Glutamatergic neuron (in vitro differentiated cells): Measurements from ENCODE around the gene LRCOL1. TPM values are rescaled to one million over a fixed set of nuclear protein-coding genes. Genes with fewer than 3 reads are reported as not detected.
A peak's percentile ranks its signal among the peaks of the same experiment; 100 is the strongest.

Experiments
- DNase-seq: peaks from one replicate; pipeline ENCODE4 v3.0.0; 2022
- H3K27ac Mint-ChIP-seq: one replicate; pipeline ENCODE4 v1.8.0; 2020; ENCODE audit warnings: mild to moderate bottlenecking, mixed read lengths, inconsistent platforms; ENCODE audit not compliant: unreplicated experiment
- H3K27me3 Mint-ChIP-seq: one replicate; pipeline ENCODE4 v1.8.0; 2020; ENCODE audit warnings: mild to moderate bottlenecking, moderate library complexity, mixed read lengths, inconsistent platforms; ENCODE audit not compliant: unreplicated experiment
- H3K36me3 Mint-ChIP-seq: one replicate; pipeline ENCODE4 v1.8.0; 2020; ENCODE audit warnings: mild to moderate bottlenecking, mixed read lengths, inconsistent platforms; ENCODE audit not compliant: unreplicated experiment
- H3K4me1 Mint-ChIP-seq: one replicate; pipeline ENCODE4 v1.8.0; 2020; ENCODE audit warnings: mild to moderate bottlenecking, low read depth, mixed read lengths, inconsistent platforms; ENCODE audit not compliant: unreplicated experiment
- H3K4me3 Mint-ChIP-seq: one replicate; pipeline ENCODE4 v1.8.0; 2020; ENCODE audit warnings: mild to moderate bottlenecking, mixed read lengths, inconsistent platforms; ENCODE audit not compliant: unreplicated experiment
- H3K9me3 Mint-ChIP-seq: one replicate; pipeline ENCODE4 v1.8.0; 2020; ENCODE audit warnings: mild to moderate bottlenecking, moderate library complexity, mixed read lengths, inconsistent platforms; ENCODE audit not compliant: unreplicated experiment
- CTCF ChIP-seq: fragments of 200-600 bp; sonication (generic); IDR thresholded peaks from one replicate; pipeline ENCODE4 v1.5.0; 2021; ENCODE audit not compliant: partially characterized antibody, unreplicated experiment
- total RNA-seq: library from RNA; stranded (reverse); fragmentation: NEBNext Ultra II Directional; extraction: Animal tissue kit (Norgen Biotek cat#: 25700); gene quantifications from one replicate; pipeline ENCODE4 v1.2.1, GENCODE V29; 2021; ENCODE audit not compliant: unreplicated experiment

Gene LRCOL1
- total RNA-seq, 1 donor from 2014 or later, result not detected

- DNase-seq, result peak; percentile 88
Observed at GRCh38 chr12:132582058-132582420, 28.3 kb downstream of the LRCOL1 start.

GRCh38 chr12:132581348-132582057, 28.9 kb downstream of the LRCOL1 start:
- Mint-ChIP-seq H3K27ac (no peak overlapping the region), H3K4me3 (no peak overlapping the region), H3K36me3 (peaks cover 9% of the 10 kb centered on the region), H3K9me3 (peaks cover 25% of the 10 kb centered on the region), H3K27me3 (peaks cover 32% of the 10 kb centered on the region), H3K4me1 (peaks cover 2% of the 10 kb centered on the region)
- DNase-seq, result no peak
- TF ChIP-seq CTCF, result no peak

More at GRCh38 chr12:132582058-132582420, 28.3 kb downstream of the LRCOL1 start:
- peaks cover 32% of the 10 kb centered on the region for H3K27me3 Mint-ChIP-seq
- peaks cover 23% of the 10 kb centered on the region for H3K9me3 Mint-ChIP-seq
- no peak for TF ChIP-seq CTCF
- H3K36me3 Mint-ChIP-seq, result peaks cover 9% of the 10 kb centered on the region
- peaks cover 2% of the 10 kb centered on the region for H3K4me1 Mint-ChIP-seq
- peak overlapping the region; percentile 68 for H3K4me3 Mint-ChIP-seq
- peak overlapping the region; percentile 73 for H3K27ac Mint-ChIP-seq

GRCh38 chr12:132580701-132581292, 29.6 kb downstream of the LRCOL1 start:
- peaks cover 2% of the 10 kb centered on the region for H3K4me1 Mint-ChIP-seq
- H3K36me3 Mint-ChIP-seq, result peaks cover 9% of the 10 kb centered on the region
- H3K27me3 Mint-ChIP-seq, result peaks cover 31% of the 10 kb centered on the region
- no peak overlapping the region for H3K27ac Mint-ChIP-seq
- TF ChIP-seq CTCF, result no peak
- H3K4me3 Mint-ChIP-seq, result peak overlapping the region; percentile 10
- DNase-seq, result no peak
- H3K9me3 Mint-ChIP-seq, result peaks cover 25% of the 10 kb centered on the region

- H3K4me3 Mint-ChIP-seq, result no peak overlapping the region
- H3K36me3 Mint-ChIP-seq, result peaks cover 9% of the 10 kb centered on the region
- DNase-seq, result no peak
- TF ChIP-seq CTCF, result no peak
- H3K4me1 Mint-ChIP-seq, result peaks cover 2% of the 10 kb centered on the region
- peak overlapping the region; percentile 28 for H3K27ac Mint-ChIP-seq
- H3K9me3 Mint-ChIP-seq, result peaks cover 31% of the 10 kb centered on the region
- peaks cover 35% of the 10 kb centered on the region for H3K27me3 Mint-ChIP-seq
Observed at GRCh38 chr12:132579744-132580143, 30.6 kb downstream of the LRCOL1 start.

- H3K9me3 Mint-ChIP-seq, result peaks cover 28% of the 10 kb centered on the region
- peak overlapping the region; percentile 39 for H3K4me3 Mint-ChIP-seq
- H3K4me1 Mint-ChIP-seq, result peaks cover 2% of the 10 kb centered on the region
- DNase-seq, result no peak
- peak overlapping the region; percentile 53 for H3K27ac Mint-ChIP-seq
- no peak for TF ChIP-seq CTCF
- peaks cover 33% of the 10 kb centered on the region for H3K27me3 Mint-ChIP-seq
- H3K36me3 Mint-ChIP-seq, result peaks cover 9% of the 10 kb centered on the region
Observed at GRCh38 chr12:132578826-132579225, 31.6 kb downstream of the LRCOL1 start.
